ENCODE data around the gene CCDC127. TPM values are rescaled to one million over a fixed set of nuclear protein-coding genes. Genes with fewer than 3 reads are reported as not detected.

CCDC127 gene
- total and polyA plus RNA-seq, 2 of the 13 experiments (the other 11 are each of a cell fraction or from before 2014, with no cell fraction given) = 2.9 to 4.3 TPM

DNA sequence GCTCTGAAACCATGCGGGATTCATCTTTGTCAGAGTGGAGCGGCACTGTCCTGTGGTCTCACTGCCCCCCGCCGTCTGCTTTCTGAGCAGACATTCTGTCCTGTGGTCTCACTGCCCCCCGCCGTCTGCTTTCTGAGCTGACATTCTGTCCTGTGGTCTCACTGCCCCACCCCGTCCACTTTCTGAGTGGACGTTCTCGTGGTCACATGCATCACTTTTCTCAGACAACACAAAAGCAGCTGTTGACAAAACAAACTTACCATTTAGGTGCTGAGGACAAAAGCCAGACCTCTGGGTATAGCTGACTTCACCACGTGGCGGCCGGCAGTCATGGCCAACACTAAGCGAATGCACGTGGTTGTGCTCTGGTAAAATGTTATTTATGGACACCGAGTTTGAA lies 23.9 kb downstream of the CCDC127 start (continued):
- TF ChIP-seq, protein P1, sequence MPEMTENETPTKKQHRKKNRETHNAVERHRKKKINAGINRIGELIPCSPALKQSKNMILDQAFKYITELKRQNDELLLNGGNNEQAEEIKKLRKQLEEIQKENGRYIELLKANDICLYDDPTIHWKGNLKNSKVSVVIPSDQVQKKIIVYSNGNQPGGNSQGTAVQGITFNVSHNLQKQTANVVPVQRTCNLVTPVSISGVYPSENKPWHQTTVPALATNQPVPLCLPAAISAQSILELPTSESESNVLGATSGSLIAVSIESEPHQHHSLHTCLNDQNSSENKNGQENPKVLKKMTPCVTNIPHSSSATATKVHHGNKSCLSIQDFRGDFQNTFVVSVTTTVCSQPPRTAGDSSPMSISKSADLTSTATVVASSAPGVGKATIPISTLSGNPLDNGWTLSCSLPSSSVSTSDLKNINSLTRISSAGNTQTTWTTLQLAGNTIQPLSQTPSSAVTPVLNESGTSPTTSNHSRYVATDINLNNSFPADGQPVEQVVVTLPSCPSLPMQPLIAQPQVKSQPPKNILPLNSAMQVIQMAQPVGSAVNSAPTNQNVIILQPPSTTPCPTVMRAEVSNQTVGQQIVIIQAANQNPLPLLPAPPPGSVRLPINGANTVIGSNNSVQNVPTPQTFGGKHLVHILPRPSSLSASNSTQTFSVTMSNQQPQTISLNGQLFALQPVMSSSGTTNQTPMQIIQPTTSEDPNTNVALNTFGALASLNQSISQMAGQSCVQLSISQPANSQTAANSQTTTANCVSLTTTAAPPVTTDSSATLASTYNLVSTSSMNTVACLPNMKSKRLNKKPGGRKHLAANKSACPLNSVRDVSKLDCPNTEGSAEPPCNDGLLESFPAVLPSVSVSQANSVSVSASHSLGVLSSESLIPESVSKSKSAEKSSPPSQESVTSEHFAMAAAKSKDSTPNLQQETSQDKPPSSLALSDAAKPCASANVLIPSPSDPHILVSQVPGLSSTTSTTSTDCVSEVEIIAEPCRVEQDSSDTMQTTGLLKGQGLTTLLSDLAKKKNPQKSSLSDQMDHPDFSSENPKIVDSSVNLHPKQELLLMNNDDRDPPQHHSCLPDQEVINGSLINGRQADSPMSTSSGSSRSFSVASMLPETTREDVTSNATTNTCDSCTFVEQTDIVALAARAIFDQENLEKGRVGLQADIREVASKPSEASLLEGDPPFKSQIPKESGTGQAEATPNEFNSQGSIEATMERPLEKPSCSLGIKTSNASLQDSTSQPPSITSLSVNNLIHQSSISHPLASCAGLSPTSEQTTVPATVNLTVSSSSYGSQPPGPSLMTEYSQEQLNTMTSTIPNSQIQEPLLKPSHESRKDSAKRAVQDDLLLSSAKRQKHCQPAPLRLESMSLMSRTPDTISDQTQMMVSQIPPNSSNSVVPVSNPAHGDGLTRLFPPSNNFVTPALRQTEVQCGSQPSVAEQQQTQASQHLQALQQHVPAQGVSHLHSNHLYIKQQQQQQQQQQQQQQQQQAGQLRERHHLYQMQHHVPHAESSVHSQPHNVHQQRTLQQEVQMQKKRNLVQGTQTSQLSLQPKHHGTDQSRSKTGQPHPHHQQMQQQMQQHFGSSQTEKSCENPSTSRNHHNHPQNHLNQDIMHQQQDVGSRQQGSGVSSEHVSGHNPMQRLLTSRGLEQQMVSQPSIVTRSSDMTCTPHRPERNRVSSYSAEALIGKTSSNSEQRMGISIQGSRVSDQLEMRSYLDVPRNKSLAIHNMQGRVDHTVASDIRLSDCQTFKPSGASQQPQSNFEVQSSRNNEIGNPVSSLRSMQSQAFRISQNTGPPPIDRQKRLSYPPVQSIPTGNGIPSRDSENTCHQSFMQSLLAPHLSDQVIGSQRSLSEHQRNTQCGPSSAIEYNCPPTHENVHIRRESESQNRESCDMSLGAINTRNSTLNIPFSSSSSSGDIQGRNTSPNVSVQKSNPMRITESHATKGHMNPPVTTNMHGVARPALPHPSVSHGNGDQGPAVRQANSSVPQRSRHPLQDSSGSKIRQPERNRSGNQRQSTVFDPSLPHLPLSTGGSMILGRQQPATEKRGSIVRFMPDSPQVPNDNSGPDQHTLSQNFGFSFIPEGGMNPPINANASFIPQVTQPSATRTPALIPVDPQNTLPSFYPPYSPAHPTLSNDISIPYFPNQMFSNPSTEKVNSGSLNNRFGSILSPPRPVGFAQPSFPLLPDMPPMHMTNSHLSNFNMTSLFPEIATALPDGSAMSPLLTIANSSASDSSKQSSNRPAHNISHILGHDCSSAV (CRISPR knock-in tag; IDR thresholded peaks at IDR 0.05; ENCODE audit: borderline replicate concordance) = no peak
- no peak for TF ChIP-seq DR1 (CRISPR knock-in tag; IDR thresholded peaks at IDR 0.05)

DNA sequence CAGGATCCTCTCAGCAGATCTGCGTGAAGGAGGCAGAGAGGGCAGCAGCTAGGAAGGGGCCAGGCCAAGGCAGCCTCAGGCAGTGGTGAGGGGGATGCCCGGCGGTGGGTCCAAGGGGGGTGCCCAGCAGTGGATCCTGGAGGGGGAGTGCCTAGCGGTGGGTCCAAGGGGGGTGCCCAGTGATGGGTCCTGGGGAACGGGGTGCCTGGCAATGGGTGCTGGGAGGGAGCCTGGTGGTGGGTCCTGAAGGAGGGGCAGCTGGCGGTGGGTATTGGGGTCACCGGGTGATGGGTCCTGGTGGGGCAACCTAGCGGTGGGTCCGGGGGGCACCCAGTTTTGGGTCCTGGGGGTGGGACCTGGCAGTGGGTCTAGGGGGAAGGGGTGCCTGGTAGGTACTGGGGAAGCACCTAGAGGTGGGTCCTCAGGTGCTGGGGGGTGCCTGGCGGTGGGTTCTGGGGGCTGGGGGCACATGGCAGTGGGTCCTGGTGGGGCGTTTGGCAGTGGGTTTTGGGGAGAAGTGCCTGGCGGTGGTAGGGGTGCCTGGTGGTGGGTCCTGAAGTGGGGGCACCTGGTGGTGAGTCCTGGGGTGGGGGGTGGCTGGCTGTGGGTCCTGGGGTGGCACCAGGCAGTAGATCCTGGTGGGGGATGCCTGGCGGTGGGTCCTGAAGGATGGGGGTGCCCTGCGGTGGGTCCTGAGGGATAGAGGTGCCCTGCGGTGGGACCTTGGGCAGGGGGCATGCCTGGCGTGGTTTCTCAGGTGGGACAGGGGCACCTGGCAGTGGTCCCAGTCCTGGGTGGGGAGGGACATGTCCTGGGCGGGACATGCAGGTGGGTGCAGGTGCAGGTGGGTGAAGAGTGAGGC lies 24.8 kb downstream of the CCDC127 start:
- CTCF ChIA-PET (ENCODE audit: low intra/inter-chr PET ratio, low total read pairs) = no interaction called here
- in situ Hi-C loops (cut with HindIII; ENCODE audit: extremely low pct_ligation_motif_present, low pct_unique_long_range_greater_than_20kb) = no loop called here
- peaks cover 22% of the 10 kb centered on the region for H3K4me1 ChIP-seq (ENCODE audit: insufficient read depth, low read length)
- BruUV-seq (replicated peaks) = no TSS peak
- no peak overlapping the region for H3K27ac ChIP-seq (ENCODE audit: extremely low read length, insufficient read depth, low read length)
- H3K27me3 ChIP-seq (ENCODE audit: control insufficient read depth in 1 of 2, insufficient read depth in 2 of 2, low read length in 2 of 2) = no peaks in the 10 kb centered on the region
- WGBS (ENCODE audit: low lambda C conversion rate) = 66% methylated on average over 13 of the region's 17 CpGs
- no peaks in the 10 kb centered on the region for H4K20me1 ChIP-seq (ENCODE audit: insufficient read depth, low read length)
- no peak overlapping the region for H2AFZ ChIP-seq (ENCODE audit: low read length)
- intact Hi-C loops (cut with micrococcal nuclease; ENCODE audit: unreplicated experiment) = no loop called here
- FAIRE-seq = no peak
- no peak for ATAC-seq
- no peaks in the 10 kb centered on the region for H3K79me2 ChIP-seq (ENCODE audit: insufficient read depth, low read length)
- no peak overlapping the region for H3K4me2 ChIP-seq (ENCODE audit: low read depth, low read length)
- no peak overlapping the region for H3K9ac ChIP-seq (ENCODE audit: insufficient read depth, low read depth, low read length)
- H3K36me3 ChIP-seq (replicated peaks in 1 of 2; ENCODE audit: control insufficient read depth in 1 of 2, insufficient read depth in 2 of 2, low read length in 2 of 2) = 0 out of 5 replicates have a peak, but pooled peaks cover 0 to 1% of the 10 kb centered on the region in 2 experiments
- H3K9me3 ChIP-seq (ENCODE audit: low read length) = no peaks in the 10 kb centered on the region
- no peak overlapping the region for H3K4me3 ChIP-seq (replicated peaks in 1 of 3; ENCODE audit: insufficient read depth in 1 of 3, low read depth in 2 of 3, low read length in 3 of 3)
- POLR2A ChIA-PET = no interaction called here
- DNase-seq (ENCODE audit: low spot score) = no peak
- TF ChIP-seq ZKSCAN5 (CRISPR knock-in tag; IDR thresholded peaks at IDR 0.05) (no peak), ZFX (CRISPR knock-in tag; IDR thresholded peaks at IDR 0.05; ENCODE audit: low read depth) (no peak), SETDB1 (CRISPR knock-in tag; IDR thresholded peaks at IDR 0.05; ENCODE audit: borderline replicate concordance) (no peak), THYN1 (CRISPR knock-in tag; IDR thresholded peaks at IDR 0.05; ENCODE audit: borderline replicate concordance, low read depth) (no peak), KLF9 (CRISPR knock-in tag; IDR thresholded peaks at IDR 0.05; ENCODE audit: low read depth) (no peak), ELF3 (CRISPR knock-in tag; IDR thresholded peaks at IDR 0.05) (no peak), CBX1 (IDR thresholded peaks at IDR 0.05; ENCODE audit: low read depth) (no peak), CAMTA2 (CRISPR knock-in tag; IDR thresholded peaks at IDR 0.05; ENCODE audit: borderline replicate concordance) (no peak)

Measured in HepG2 (cell line).